ENCODE data around the gene MAP2K1. TPM values are rescaled to one million over a fixed set of nuclear protein-coding genes. Genes with fewer than 3 reads are reported as not detected.

Gene MAP2K1
- total RNA-seq, 1 experiment from 2014 or later = 63.7 TPM

DNA sequence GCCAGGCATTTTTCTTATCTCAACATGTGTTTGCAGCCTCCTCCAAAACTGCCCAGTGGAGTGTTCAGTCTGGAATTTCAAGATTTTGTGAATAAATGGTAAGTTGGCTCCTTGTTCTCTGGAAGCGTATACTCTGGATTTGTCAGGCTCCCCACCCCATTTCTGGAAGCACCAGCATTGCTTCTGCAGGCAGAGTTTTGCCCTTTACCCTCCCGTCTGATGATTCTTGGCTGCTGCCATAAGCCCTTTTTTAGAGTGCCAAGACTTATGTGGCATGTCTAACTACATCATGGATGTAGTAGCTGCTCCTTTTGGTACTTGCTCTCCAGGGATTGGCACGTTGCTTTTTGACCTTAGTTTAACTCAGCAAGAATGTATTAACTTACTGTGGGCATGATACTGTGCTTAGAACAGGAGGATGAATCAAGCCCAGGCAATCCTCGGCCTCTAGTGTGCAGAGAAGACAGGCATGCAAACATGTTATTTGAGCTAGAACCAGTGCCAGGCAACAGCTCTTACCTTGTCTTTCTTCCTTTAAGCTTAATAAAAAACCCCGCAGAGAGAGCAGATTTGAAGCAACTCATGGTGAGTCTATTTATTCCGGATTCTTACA, 102.6 kb downstream of the MAP2K1 start:
- no TSS peak for BruUV-seq (replicated peaks)
- H3K27me3 Mint-ChIP-seq (ENCODE audit: insufficient read depth, unreplicated experiment) = no peaks in the 10 kb centered on the region
- TF ChIP-seq, protein P1, sequence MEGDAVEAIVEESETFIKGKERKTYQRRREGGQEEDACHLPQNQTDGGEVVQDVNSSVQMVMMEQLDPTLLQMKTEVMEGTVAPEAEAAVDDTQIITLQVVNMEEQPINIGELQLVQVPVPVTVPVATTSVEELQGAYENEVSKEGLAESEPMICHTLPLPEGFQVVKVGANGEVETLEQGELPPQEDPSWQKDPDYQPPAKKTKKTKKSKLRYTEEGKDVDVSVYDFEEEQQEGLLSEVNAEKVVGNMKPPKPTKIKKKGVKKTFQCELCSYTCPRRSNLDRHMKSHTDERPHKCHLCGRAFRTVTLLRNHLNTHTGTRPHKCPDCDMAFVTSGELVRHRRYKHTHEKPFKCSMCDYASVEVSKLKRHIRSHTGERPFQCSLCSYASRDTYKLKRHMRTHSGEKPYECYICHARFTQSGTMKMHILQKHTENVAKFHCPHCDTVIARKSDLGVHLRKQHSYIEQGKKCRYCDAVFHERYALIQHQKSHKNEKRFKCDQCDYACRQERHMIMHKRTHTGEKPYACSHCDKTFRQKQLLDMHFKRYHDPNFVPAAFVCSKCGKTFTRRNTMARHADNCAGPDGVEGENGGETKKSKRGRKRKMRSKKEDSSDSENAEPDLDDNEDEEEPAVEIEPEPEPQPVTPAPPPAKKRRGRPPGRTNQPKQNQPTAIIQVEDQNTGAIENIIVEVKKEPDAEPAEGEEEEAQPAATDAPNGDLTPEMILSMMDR (IDR thresholded peaks at IDR 0.05; ENCODE audit: insufficient read depth in 1 of 2, low read depth in 1 of 2, low read length in 1 of 2, severe bottlenecking in 1 of 2, unreplicated experiment in 1 of 2) = no peak
- H3K36me3 Mint-ChIP-seq (ENCODE audit: insufficient read depth, unreplicated experiment) = peaks cover 74% of the 10 kb centered on the region
- Histone ChIP-seq H3K4me3 (ENCODE audit: low read depth, low read length) (no peak overlapping the region), H3K36me3 (ENCODE audit: control insufficient read depth, insufficient read depth, low read length) (no peaks in the 10 kb centered on the region; the same call in 1 of the 2 replicates), H3K9me3 (no peaks in the 10 kb centered on the region), H3K4me1 (no peaks in the 10 kb centered on the region), H3K27me3 (replicated peaks; ENCODE audit: control insufficient read depth, insufficient read depth, low read length) (no peaks in the 10 kb centered on the region)
- H3K9me3 Mint-ChIP-seq (ENCODE audit: unreplicated experiment) = no peaks in the 10 kb centered on the region
- no peaks in the 10 kb centered on the region for H3K4me1 Mint-ChIP-seq (ENCODE audit: low read depth, unreplicated experiment)
- no peak overlapping the region for H3K4me3 Mint-ChIP-seq (ENCODE audit: unreplicated experiment)
- no peak for DNase-seq
- ChIA-PET POLR2A (no interaction called here), CTCF (interaction anchor here (1.0 kb wide), 1 partner anchor 9 kb away, joined by 3 read pairs; the partner anchor contains the start of gene SNAPC5)
- no peak overlapping the region for H3K27ac Mint-ChIP-seq (ENCODE audit: unreplicated experiment)
- intact Hi-C loops (cut with micrococcal nuclease; ENCODE audit: unreplicated experiment) = no loop called here

DNA sequence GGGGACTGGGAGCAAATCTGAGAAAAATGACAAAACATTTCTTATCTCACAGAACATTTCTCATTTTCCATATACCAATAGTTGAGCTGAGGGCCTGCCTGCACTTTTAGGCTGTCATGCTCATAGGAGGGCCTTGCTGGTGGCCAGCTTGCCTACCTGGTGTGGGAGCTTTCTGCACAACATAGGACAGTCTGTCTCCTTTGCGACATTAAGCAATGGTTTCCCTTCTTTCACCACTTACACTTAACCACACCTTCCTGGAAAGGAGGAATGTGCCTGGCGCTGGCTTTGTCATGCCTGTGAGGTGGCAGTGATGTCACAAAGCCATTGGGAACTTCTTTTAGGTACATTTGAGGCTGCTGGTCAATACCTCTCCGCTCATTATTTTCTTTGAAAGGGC, 105.1 kb downstream of the MAP2K1 start:
- Mint-ChIP-seq H3K27me3 (ENCODE audit: insufficient read depth, unreplicated experiment) (no peaks in the 10 kb centered on the region), H3K27ac (ENCODE audit: unreplicated experiment) (no peak overlapping the region), H3K4me3 (ENCODE audit: unreplicated experiment) (no peak overlapping the region), H3K9me3 (ENCODE audit: unreplicated experiment) (no peaks in the 10 kb centered on the region), H3K4me1 (ENCODE audit: low read depth, unreplicated experiment) (peaks cover 6% of the 10 kb centered on the region), H3K36me3 (ENCODE audit: insufficient read depth, unreplicated experiment) (peaks cover 79% of the 10 kb centered on the region)
- intact Hi-C loops (cut with micrococcal nuclease; ENCODE audit: unreplicated experiment) = no loop called here
- Histone ChIP-seq H3K9me3 (no peaks in the 10 kb centered on the region), H3K4me1 (peaks cover 3% of the 10 kb centered on the region; the same call in 1 of the 2 replicates), H3K36me3 (ENCODE audit: control insufficient read depth, insufficient read depth, low read length) (no peaks in the 10 kb centered on the region; the same call in 1 of the 2 replicates), H3K27me3 (replicated peaks; ENCODE audit: control insufficient read depth, insufficient read depth, low read length) (no peaks in the 10 kb centered on the region), H3K4me3 (ENCODE audit: low read depth, low read length) (no peak overlapping the region)
- TF ChIP-seq, protein P1 (IDR thresholded peaks at IDR 0.05; ENCODE audit: insufficient read depth in 1 of 2, low read depth in 1 of 2, low read length in 1 of 2, severe bottlenecking in 1 of 2, unreplicated experiment in 1 of 2) = no peak
- DNase-seq = no peak
- BruUV-seq (replicated peaks) = no TSS peak
- ChIA-PET POLR2A (no interaction called here), CTCF (no interaction called here)

DNA sequence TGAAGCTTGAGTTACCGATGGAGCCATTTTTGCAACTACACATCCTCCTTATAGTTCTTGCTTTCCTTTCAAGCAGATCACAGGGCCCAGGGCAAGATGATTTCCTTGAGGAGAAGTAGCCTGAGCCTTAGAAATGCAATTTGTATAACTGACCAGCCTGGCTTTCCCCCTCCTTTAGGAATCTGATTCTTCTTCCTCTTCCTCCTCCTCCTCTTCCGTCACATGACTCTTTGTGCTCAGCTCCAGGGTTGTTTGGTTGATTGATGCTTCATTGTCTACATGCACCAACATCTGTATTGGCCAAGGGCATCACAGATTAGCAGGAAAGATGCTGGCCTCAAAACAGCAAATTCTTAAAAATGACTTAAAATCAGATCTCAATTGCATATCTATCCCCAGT, 107.5 kb downstream of the MAP2K1 start:
- POLR2A ChIA-PET = no interaction called here
- Mint-ChIP-seq H3K4me3 (ENCODE audit: unreplicated experiment) (no peak overlapping the region), H3K4me1 (ENCODE audit: low read depth, unreplicated experiment) (peaks cover 6% of the 10 kb centered on the region), H3K27ac (ENCODE audit: unreplicated experiment) (no peak overlapping the region), H3K36me3 (ENCODE audit: insufficient read depth, unreplicated experiment) (peaks cover 85% of the 10 kb centered on the region), H3K27me3 (ENCODE audit: insufficient read depth, unreplicated experiment) (no peaks in the 10 kb centered on the region), H3K9me3 (ENCODE audit: unreplicated experiment) (no peaks in the 10 kb centered on the region)
- Histone ChIP-seq H3K27me3 (replicated peaks; ENCODE audit: control insufficient read depth, insufficient read depth, low read length) (no peaks in the 10 kb centered on the region), H3K4me3 (ENCODE audit: low read depth, low read length) (no peak overlapping the region), H3K9me3 (no peaks in the 10 kb centered on the region), H3K36me3 (ENCODE audit: control insufficient read depth, insufficient read depth, low read length) (no peaks in the 10 kb centered on the region), H3K4me1 (peaks cover 4% of the 10 kb centered on the region; the same call in 1 of the 2 replicates)
- DNase-seq = no peak
- no TSS peak for BruUV-seq (replicated peaks)
- intact Hi-C loops (cut with micrococcal nuclease; ENCODE audit: unreplicated experiment) = no loop called here
- CTCF ChIA-PET = no interaction called here
- TF ChIP-seq, protein P1 (IDR thresholded peaks at IDR 0.05; ENCODE audit: insufficient read depth in 1 of 2, low read depth in 1 of 2, low read length in 1 of 2, severe bottlenecking in 1 of 2, unreplicated experiment in 1 of 2) = no peak

Measured in Caco-2 (cell line).